KMS-11 (cell line): ENCODE results near the gene SLC12A9.
A peak's percentile ranks its signal among the peaks of the same experiment; 100 is the strongest.

Experiments used
- H2AFZ ChIP-seq: fragments of 200-600 bp; sonication (generic); 2 replicates; pipeline ENCODE4 v1.6.1; 2016; ENCODE audit warnings: antibody characterized with exemption, mixed run types, low read depth
- H3K27ac ChIP-seq: fragments of 200-600 bp; sonication (generic); 2 replicates; pipeline ENCODE4 v1.6.1; 2016; ENCODE audit warnings: mild to moderate bottlenecking, mixed run types
- H3K27me3 ChIP-seq: fragments of 200-600 bp; sonication (generic); 2 replicates; pipeline ENCODE4 v1.6.1; 2017; ENCODE audit warnings: mild to moderate bottlenecking, low read depth, mixed run types, moderate library complexity; ENCODE audit not compliant: insufficient read depth
- H3K36me3 ChIP-seq: fragments of 200-600 bp; sonication (generic); 2 replicates; pipeline ENCODE4 v1.6.1; 2017; ENCODE audit warnings: mild to moderate bottlenecking, mixed run types; ENCODE audit not compliant: insufficient read depth
- H3K4me1 ChIP-seq: fragments of 200-600 bp; sonication (generic); 2 replicates; pipeline ENCODE4 v1.6.1; 2016; ENCODE audit warnings: mild to moderate bottlenecking, low read depth, mixed run types; ENCODE audit not compliant: poor library complexity, severe bottlenecking
- H3K4me2 ChIP-seq: fragments of 200-600 bp; sonication (generic); 2 replicates; pipeline ENCODE4 v1.7.0; 2016; ENCODE audit warnings: mild to moderate bottlenecking, mixed run types
- H3K4me3 ChIP-seq: fragments of 200-600 bp; sonication (generic); IDR thresholded peaks from 2 replicates; pipeline ENCODE4 v1.6.1; 2017; ENCODE audit warnings: low read depth, low read length, mixed read lengths; ENCODE audit not compliant: insufficient read depth
- H3K79me2 ChIP-seq: fragments of 200-600 bp; sonication (generic); 2 replicates; pipeline ENCODE4 v1.6.1; 2016; ENCODE audit warnings: low read depth, mixed run types; ENCODE audit not compliant: insufficient read depth
- H3K9ac ChIP-seq: fragments of 200-600 bp; sonication (generic); 2 replicates; pipeline ENCODE4 v1.6.1; 2016; ENCODE audit warnings: mild to moderate bottlenecking, mixed run types
- H4K20me1 ChIP-seq: fragments of 200-600 bp; sonication (generic); 2 replicates; pipeline ENCODE4 v1.6.1; 2016; ENCODE audit warnings: mild to moderate bottlenecking, mixed run types; ENCODE audit not compliant: insufficient read depth
- CTCF ChIP-seq: fragments of 200-600 bp; sonication (generic); conservative IDR thresholded peaks from 2 replicates; pipeline ENCODE4 v1.6.1; 2017; ENCODE audit warnings: low read depth, mild to moderate bottlenecking, antibody characterized with exemption, low read length, moderate library complexity, mixed read lengths

The SLC12A9 gene

GRCh38 chr7:100894860-100895700 is 42.6 kb downstream of the SLC12A9 start:
- Histone ChIP-seq H3K79me2 (no peaks in the 10 kb centered on the region), H3K9ac (no peak overlapping the region), H3K27ac (no peak overlapping the region), H3K27me3 (peaks cover 61% of the 10 kb centered on the region), H2AFZ (peak overlapping the region; percentile 64), H3K4me2 (peak overlapping the region; percentile 88), H4K20me1 (no peaks in the 10 kb centered on the region), H3K36me3 (no peaks in the 10 kb centered on the region), H3K4me1 (peaks cover 5% of the 10 kb centered on the region), H3K4me3 (no peak overlapping the region)
- peak; percentile 85 for TF ChIP-seq CTCF

GRCh38 chr7:100895701-100895955 is 43.1 kb downstream of the SLC12A9 start, which contains the start of gene ACHE:
Gene ACHE, minus strand, starts transcription at chr7:100895888. Its CDS starts 1,656 bp downstream, at chr7:100894232.
- Histone ChIP-seq H3K79me2 (no peaks in the 10 kb centered on the region), H3K27me3 (peaks cover 57% of the 10 kb centered on the region), H3K9ac (no peak within 1 kb of the TSS), H3K36me3 (no peaks in the 10 kb centered on the region), H4K20me1 (no peaks in the 10 kb centered on the region), H3K4me1 (peaks cover 10% of the 10 kb centered on the region), H2AFZ (peak within 1 kb of the TSS; percentile 64), H3K27ac (no peak within 1 kb of the TSS), H3K4me2 (peak within 1 kb of the TSS; percentile 88), H3K4me3 (no peak within 1 kb of the TSS)
- TF ChIP-seq CTCF, result no peak

- Histone ChIP-seq H3K4me3 (no peak overlapping the region), H2AFZ (no peak overlapping the region; the same call in 1 of the 2 replicates), H3K36me3 (no peaks in the 10 kb centered on the region), H3K4me1 (peaks cover 16% of the 10 kb centered on the region), H4K20me1 (no peaks in the 10 kb centered on the region), H3K27ac (no peak overlapping the region), H3K4me2 (no peak overlapping the region; the same call in 1 of the 2 replicates), H3K79me2 (no peaks in the 10 kb centered on the region), H3K9ac (no peak overlapping the region), H3K27me3 (peaks cover 52% of the 10 kb centered on the region)
- TF ChIP-seq CTCF, result no peak
These were observed 43.6 kb downstream of the SLC12A9 start for GRCh38 chr7:100895956-100896731.

- no peaks in the 10 kb centered on the region for H4K20me1 ChIP-seq
- H2AFZ ChIP-seq, result peak overlapping the region; percentile 36; the same call in 1 of the 2 replicates
- H3K27me3 ChIP-seq, result peaks cover 44% of the 10 kb centered on the region
- peak; percentile 73 for TF ChIP-seq CTCF
- no peak overlapping the region for H3K4me3 ChIP-seq
- no peaks in the 10 kb centered on the region for H3K79me2 ChIP-seq
- peaks cover 24% of the 10 kb centered on the region for H3K4me1 ChIP-seq
- no peak overlapping the region for H3K9ac ChIP-seq
- H3K27ac ChIP-seq, result no peak overlapping the region
- H3K4me2 ChIP-seq, result peak overlapping the region; percentile 14; the same call in 1 of the 2 replicates
- no peaks in the 10 kb centered on the region for H3K36me3 ChIP-seq
These were observed 44.5 kb downstream of the SLC12A9 start for GRCh38 chr7:100896732-100897608.
